GM19372 (cell line): Measurements from ENCODE around the gene HPS1.

ENCODE experiments used
- ATAC-seq: cut with Tn5 transposase; IDR thresholded peaks from one replicate; pipeline ENCODE4 v1.9.1; 2021; ENCODE audit warnings: mild to moderate bottlenecking, low read depth, moderate library complexity; ENCODE audit not compliant: unreplicated experiment

Gene HPS1

GRCh38 chr10:98415731-98416119, 31.0 kb downstream of the HPS1 start:
- no peak for ATAC-seq

DNA sequence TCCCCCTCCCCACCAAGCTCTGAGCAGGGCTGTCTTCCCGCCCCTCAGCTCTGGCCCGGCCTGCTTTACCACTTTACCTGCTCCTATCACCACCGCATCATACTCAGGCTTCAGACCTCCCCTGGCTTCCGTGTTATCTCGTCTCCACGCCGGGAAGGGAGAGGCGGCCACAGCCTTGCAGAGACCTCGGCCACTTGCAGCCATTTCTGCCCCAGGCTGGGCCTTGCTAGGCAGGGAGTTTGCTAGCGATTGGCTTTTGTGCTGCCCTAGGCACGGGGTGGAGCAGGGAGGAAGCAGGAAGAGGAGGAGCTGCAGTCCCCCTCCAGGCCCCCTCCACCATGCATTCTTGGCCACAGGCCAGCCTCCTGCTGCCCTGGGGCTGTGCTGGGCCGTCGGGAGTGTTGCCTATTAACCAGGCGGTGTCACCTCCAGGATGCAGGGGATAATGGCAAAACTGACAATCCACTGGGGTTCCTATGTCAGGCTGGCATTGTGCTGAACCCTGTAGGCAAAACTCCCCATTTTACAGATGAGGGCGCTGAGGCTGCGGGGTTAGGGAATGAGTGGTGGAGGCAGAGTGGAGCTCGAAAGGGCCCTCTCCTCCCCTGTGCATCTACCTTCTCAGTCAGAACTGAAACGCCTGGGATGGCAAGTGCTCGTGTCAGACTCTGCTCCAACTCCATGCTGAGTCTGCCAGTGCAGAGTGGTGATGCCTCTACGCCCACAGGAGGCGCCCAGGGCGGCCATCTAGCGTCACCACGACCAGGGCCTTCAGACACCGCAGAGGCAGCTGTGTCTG, 31.6 kb downstream of the HPS1 start, which contains the start of gene PYROXD2:
PYROXD2 (minus strand) TSS at position 251 of the 799 bp plus-strand sequence; CDS start at position 204, 47 bp downstream.
- no peak for ATAC-seq

DNA sequence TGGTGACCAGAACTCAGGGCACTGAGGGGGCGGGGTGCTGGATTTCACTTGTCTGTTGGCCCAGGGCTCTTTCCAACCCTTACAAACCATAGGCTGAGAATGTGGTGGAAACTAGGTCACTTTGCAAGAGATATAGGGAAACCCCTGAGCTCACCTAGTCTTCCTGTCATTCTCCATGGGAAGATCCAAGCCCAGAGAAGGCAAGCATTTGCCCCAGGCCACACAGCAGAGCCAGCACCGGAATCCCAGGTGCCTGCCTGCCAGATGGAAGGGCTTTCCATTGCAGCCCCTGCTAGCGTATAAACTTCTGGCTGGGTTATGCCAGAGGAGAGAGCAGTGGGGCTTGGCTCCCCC, 32.2 kb downstream of the HPS1 start:
- no peak for ATAC-seq

DNA sequence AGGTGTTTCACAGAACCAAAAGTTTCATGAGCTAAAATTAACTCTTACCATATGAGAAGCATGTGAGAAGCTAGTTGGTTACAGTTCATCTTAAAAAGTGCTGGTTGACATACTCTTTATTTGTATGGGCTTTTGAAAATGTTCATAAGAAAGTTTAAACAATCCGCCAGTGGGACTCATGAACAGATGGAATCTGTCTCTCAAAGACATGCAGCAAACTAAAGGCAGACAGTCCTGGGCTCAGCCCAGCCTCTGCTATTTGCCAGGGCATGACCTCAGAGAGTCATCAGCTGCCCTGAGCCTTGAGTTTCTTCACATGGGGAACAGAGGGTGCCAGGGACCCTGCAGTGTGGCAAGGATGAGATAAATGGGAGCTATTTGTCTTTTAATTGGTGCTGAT, 35.0 kb downstream of the HPS1 start:
- ATAC-seq, result no peak

GRCh38 chr10:98411166-98411565, 35.6 kb downstream of the HPS1 start:
- no peak for ATAC-seq

GRCh38 chr10:98410759-98411158, 36.0 kb downstream of the HPS1 start:
- no peak for ATAC-seq

- no peak for ATAC-seq
These were observed 36.5 kb downstream of the HPS1 start for GRCh38 chr10:98410135-98410743.

DNA sequence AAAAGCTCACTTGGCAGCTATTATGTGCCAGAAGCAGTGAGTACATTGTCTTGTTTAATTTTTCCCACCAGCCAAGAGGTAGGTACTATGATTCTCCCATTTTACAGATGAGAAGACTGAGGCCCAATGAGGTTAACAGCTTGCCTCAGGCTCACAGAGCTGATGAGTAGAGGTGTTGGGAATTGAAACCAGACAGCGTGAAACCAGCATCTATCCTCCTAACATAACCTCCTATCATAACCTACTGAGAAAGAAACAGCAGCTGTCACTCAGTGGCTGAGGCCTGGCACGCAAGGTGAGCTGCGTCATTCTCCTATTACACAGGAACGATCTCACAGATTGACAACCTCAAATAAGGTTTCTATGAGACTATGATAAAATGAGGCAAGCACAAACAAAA, 37.9 kb downstream of the HPS1 start:
- ATAC-seq, result no peak

GRCh38 chr10:98407744-98408241, 38.9 kb downstream of the HPS1 start:
- no peak for ATAC-seq

GRCh38 chr10:98407017-98407743, 39.6 kb downstream of the HPS1 start:
- no peak for ATAC-seq

DNA sequence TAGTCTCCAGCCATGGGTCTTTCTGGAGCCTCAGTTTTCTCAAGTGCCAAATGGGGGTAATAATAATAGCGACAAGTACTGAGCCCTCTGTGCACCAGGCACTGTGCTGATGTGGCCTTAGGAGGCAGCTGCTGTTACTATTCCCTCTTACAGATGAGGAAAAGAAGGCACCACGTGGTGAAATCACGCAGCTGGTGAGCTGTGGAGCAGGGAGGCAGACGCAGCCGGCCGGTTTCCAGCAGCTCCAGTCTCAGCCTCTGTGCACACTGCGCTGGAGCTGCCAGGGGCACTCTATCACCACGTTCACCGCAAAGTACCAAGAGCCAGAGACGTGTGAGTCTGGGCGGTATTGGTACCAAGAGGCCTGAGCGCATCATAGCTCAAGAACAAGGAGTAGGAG, 41.3 kb downstream of the HPS1 start:
- no peak for ATAC-seq

GRCh38 chr10:98404571-98405359, 42.0 kb downstream of the HPS1 start:
- ATAC-seq, result peak; percentile 44

GRCh38 chr10:98403812-98404504, 42.8 kb downstream of the HPS1 start:
- ATAC-seq, result no peak

GRCh38 chr10:98402931-98403718, 43.6 kb downstream of the HPS1 start:
- no peak for ATAC-seq

GRCh38 chr10:98402478-98402877, 44.3 kb downstream of the HPS1 start:
- no peak for ATAC-seq

DNA sequence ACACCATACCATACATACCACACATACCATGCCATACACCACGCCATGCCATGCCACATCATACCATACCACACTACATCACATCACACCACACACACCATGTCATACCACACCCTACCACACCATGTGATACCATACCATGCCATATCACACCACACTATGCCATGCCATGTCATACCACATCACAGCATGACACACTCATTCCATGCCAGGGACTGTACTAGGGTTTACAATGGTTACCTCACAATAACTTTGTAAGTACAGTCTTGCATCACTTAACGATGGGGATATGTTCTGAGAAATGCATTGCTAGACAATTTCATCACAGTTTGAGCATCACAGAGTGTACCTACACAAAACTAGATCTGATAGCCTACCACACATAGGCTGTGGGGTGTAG, 46.3 kb downstream of the HPS1 start:
- ATAC-seq, result no peak

- no peak for ATAC-seq
These were observed 47.0 kb downstream of the HPS1 start for GRCh38 chr10:98399784-98400183.

DNA sequence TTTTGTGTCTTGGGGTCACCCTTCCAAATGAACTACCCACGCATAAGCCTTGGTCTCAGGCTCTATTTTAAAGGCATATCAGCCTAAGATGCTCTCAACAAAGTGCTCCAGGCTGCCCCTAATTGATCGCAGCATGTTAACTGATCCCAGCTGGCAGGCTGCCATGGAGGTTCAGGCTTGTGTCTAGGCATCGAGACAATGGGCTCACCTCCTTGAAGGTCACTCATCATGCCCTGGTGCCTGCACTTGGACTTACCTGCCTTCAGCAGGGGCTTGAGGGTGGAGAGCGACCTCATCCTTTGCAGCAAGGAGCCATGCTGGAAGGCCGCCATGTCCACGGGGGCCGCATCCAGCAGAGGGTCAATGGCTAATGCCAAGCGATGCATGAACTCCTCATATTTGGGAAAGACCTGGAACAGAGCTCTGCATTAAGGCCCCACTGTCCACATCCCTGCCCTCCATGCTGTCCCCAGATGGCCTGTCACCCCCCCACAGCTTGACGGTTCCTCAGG, 49.6 kb downstream of the HPS1 start:
- ATAC-seq, result no peak
